GM21737 (cell line): ENCODE data around the gene GOLGA8B.
"Not testable (repeated sequence)": the region's sequence is repeated elsewhere in the genome, so short reads cannot be mapped to it uniquely, and the experiment has no call there.

ENCODE experiments used
- ATAC-seq: cut with Tn5 transposase; IDR thresholded peaks from one replicate; pipeline ENCODE4 v1.9.1; 2021; ENCODE audit warnings: mild to moderate bottlenecking, moderate library complexity; ENCODE audit not compliant: unreplicated experiment

Gene GOLGA8B

DNA sequence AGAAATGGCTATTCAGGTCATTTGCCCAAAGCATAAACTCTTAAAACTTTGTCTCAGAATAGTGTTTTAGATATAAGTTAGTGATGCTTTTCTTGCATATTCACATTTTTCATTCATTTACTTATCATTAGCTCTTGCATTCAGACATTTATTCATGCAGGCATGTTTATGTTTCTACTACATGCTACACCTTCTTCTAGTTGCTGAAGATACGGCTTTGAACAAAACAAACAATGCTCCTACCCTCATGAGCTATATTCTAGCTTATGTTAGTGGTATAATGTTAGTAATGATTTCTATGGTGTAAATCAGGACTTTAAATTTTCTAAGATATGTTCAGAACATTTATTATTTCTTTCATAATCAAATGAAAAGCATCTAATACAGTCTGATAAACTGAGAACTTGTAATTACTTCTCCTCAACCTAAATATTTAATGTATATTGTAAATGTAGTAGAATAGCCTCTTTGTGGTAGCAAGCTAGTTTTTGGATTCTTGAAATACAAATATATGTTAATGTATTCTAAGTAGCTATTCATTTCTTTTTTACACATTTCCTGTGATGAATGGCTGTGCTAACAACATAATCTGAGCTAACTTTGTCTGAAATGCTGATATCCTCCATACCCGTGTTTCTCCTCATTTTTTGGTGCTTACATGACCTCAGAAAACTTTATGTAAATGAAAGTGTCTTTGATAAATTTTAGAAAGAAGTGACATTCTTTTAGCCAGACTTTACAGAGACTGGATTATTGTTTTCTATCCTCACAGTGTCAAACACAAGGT is 15.5 kb upstream of the GOLGA8B start:
- no peak for ATAC-seq

DNA sequence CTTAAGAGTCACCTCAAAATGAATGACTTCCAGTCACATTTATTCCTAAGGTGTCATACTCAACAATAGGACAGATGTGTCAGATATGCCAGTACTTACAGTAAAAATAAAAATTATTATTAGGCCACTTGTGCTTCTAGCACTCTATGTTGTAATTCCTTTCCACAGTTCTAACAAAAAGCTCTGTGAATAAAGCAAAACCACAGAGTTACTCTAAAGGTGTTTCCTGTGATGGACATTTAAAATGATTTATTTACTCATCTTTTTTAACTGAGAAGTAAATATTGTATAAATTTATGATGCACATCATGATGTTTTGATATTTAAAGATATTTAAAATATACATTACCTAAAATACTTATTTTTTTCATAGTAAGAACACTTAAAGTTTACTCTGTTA is 13.9 kb upstream of the GOLGA8B start:
- ATAC-seq: no peak

DNA sequence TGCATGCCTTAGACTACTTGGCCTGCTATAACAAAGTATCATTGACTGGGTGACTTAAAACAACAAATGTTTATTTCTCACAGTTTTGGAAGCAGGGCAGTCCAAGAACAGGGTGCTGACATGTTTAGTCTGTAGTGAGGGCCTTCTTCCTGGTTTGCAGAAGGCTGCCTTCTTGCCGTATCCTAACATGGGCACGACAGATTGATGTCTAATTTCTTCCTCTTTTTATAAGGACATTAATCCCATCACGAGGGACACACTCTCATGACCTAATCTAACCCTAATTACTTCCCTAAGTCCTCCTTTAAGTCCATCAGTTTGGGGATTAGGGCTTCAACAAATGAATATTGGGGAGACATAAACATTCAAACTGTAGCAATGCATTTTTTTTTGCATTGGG is 10.9 kb upstream of the GOLGA8B start:
- no peak for ATAC-seq

DNA sequence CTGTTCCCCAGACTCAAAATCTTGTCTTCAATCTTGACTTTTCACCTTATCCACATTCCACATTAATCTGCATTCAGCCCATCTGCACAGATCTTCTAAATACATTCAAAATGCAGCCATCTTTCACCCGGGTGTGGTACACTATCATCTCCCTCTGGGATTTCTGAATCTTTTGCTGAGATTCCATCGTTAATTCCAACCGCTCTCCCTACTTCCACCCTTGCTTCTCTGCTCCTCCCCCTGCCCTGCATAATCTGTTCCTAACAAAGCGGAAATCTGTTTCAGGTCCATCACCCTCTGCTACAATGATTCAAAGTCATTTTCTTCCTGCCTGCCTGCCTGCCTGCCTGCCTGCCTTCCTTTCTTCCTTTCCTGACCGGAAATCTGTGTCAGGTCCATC is 7.9 kb upstream of the GOLGA8B start:
- ATAC-seq: no peak

DNA sequence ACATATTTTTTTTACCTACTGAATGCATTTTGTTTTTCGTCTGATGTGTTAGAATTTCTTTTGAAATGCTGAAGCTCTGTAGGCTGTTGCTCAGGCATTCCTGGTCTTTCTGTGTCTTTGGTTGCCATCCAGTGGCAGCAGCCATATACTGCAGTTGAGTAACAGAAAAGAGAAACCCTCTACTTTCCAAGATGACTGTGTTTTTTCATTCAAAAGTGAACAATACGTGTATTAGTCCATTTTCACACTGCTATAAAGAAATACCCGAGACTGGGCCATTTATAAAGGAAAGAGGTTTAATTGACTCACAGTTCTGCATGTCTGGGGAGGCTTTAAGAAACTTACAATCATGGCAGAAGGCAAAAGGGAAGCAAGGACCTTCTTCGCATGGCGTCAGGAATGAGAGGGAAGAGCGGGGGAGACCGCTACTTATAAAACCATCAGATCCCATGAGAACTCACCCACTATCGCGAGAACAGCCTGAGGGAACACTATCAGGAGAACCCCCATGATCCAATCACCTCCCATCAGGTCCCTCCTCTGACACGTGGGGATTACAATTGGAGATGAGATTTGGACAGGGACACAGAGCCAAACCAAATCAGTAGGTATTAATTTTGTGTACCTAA is 4.7 kb upstream of the GOLGA8B start:
- no peak for ATAC-seq

DNA sequence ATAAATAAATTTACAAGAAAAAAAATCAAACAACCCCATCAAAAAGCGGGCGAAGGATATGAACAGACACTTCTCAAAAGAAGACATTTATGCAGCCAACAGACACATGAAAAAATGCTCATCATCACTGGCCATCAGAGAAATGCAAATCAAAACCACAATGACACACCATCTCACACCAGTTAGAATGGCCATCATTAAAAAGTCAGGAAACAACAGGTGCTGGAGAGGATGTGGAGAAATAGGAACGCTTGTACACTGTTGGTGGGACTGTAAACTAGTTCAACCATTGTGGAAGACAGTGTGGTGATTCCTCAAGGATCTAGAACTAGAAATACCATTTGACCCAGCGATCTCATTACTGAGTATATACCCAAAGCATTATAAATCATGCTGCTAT is 2.5 kb upstream of the GOLGA8B start:
- not testable (repeated sequence) for ATAC-seq

DNA sequence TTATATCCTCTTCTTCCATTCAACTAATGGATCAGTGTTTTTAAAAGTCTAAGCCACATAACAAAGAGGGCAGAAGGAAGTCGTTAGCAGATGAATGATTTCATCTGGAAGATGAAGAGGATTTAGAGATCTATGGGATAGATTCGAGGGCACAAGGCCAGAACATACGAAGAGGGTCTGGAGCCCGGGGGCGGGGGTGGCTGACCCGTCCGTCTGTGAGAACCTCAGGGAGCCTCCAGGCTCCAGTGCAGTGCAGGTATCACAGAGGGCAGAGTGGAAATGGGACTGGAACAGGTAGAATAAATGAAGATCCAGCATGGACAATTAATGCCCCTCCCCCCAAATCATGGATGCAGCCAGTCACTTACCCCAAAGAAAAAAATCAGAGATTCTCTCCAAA is 1.5 kb upstream of the GOLGA8B start:
- no peak for ATAC-seq

DNA sequence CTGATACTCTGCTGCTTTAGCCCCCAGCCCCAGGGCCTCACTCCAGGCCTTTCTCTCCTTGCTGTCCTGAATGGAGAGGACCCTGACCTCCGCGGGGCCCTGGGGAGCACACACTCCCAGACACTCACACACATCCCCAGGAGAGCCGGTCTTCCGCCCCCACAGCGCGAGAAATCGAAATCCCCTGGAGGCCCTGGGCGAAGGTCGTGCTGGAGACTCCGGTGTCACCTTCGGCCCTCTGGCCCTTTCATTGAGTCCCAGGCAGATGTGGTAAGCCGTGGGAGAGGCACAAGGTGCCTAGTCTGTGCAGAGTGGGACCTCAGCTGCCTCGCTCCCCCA is 848 bp upstream of the GOLGA8B start:
- ATAC-seq: no peak

DNA sequence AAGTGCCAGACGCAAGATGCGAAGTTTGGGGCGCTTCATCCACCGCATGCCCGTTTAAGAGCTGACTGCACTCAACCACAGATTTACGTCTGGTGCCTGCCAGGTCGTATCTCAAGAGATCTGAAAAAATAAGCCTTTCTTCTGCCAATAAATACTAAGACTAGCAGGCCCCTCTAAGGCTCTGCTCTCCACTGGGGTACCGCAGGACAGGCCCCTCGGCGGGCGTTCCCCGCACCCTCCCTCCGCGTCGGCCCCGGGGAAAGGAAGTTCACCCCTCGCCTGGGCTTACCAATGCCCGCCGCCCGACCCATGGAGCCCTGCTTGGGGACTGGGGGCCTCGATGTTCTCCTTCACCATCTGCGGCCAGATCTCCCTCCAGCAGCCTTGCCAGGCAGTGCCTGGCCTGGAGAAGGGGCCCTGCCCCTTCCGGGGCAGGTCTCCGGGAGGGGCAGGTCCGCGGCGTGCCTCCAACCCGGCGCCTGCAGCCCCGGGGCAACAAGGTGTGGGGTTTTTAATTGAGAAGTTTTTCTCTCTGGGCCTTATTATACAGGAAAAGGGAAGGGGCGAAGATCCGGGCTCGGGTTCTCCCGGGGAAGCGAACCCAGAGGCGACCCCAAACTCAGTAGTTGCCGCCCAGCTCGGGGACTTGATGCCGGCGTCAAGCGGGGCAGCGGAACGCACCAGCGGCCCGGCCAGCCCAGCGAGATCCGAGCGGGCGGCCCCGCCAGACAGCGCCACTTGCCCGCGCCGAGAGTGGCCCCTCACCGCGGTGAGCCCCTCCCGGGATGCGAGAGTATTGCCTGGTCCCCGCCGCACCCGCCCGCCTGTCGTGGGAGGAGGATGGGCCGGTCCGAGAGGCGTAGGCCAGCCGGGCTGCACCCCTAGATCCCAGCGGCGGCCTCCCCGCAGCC is 735 bp downstream of the GOLGA8B start:
- ATAC-seq: peak; percentile 47

DNA sequence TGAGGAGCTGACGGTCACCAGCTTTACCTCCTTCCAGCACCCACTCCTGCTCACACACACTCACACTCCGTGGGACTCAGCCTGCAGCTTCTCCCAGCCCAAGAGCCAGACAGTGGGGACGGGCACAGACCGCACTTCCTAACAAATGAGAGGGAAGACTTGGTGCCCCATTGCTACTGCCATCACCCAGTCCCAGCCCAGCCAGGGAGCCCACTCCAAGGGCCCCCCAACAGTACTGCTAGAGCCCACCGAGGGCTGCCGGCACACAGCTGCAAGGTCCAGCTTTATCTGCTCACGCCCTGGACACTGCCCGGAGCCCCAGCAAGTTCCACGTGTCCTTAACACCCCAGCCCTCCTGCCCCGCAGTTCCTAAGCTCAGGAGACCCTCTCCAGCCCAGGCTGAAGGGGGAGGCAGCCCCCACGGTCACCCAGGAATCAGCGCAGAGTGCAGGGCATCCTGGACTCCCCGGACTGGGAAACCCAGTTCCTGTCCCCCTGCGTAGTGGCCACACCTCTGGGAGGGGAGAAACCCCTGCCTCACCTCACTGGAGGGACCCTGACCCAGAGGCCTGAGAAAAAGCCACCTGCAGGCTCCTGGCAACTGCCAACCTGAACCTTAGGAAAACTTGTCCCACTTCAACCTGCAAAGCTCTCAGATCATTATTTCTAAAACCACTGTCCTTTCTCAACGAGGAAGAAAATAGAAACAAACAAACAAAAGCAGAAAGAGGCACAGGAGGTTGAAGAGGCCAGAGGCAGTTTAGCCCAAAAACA is 1.6 kb downstream of the GOLGA8B start:
- ATAC-seq: not testable (repeated sequence)

DNA sequence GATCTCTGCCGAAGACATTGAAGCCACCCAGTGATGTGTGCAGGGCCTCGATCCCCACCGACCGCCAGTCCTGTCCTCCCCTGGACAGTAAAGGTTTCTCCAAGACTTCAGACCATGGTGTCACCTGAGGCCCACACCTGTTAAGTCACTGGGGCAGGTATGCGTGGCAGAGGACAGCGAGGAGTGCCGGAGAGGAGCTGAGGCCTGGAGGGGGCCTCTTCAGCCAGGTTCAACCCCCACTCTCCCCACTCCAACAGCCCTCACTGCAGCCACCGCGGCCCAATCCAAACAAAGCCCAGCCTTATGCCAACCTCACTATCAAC is 2.4 kb downstream of the GOLGA8B start:
- no peak for ATAC-seq

DNA sequence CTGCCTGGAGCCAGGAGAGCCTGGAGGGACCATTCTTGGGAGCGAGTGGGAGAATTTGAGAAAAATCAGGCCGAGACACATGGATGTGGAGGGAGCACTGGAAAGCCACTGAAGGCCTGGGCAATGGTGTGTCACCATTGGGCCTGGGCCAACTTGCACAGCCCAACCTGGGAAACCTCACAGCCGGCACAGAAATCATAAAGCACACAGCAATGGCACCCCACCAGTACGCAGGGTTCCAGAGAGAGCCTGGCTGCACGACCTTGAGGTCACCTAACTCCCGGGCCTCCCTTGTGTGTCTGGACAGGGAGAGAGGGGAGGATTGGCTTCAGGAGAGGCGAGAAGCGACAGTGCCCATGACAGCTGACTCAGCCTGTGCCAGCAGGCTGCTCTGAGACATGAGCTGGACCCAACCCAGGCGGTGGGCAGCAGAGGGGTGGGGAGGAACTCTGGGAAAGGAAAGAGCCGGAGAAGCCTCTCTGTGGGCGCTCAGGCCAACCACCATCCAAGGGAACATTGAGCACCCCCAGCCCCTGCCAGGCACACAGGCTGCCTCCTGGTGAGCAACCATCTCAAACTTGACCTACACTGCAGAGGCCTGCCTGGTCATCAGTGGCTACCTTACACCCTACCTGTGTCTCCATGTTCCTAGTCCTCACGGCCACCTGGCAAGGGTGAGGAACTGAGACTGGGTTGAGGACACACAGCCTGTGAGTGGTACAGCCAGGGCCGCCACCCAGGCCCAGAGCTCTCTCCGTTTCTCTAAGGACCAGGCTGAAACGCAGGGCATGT is 3.0 kb downstream of the GOLGA8B start:
- ATAC-seq: not testable (repeated sequence)

DNA sequence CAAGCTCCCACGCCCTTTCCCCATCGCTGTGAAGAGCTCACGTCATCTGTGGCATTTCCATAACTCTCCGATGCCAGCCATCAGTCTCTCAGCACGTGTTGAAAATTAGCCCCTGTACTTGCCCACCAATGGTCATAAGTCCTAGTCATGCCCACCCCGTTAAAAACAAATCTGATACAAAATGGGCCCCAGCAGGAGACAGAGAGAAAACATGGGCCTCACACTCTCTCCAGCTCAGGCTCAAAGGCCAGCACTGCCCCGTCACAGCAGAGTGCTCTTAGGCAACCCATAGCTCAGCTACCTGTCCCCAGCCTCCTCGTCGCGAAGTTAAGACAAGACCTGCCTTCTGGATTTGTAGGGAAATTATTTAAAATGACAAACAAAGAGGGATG is 5.2 kb downstream of the GOLGA8B start:
- no peak for ATAC-seq

DNA sequence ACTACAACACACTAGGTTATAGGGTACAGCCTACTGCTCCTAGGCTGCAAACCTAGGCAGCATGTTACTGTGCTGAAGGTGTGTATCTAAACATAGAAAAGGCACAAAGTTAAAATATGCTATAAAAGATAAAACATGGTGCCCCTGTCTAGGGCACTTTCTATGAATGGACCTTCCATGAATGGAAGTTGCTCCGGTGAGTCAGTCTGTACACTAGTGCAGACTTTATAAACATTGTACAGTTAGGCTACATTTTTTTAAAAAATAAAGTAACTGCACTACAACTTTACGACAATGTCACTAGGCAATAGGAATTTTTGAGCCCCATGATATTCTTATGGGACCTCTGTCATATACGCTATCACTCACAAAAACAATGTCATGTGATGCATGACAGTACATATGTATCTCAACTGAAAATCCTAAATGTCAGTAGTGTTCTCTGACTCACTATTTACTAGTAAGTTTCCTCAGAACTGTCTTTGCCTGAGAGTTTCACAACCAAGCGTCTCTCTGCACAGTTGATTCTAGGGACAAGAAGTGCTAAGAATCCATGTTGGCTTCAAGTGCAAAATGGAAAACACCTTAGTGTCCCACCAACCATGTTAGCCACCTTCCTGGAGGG is 5.7 kb downstream of the GOLGA8B start:
- not testable (repeated sequence) for ATAC-seq

DNA sequence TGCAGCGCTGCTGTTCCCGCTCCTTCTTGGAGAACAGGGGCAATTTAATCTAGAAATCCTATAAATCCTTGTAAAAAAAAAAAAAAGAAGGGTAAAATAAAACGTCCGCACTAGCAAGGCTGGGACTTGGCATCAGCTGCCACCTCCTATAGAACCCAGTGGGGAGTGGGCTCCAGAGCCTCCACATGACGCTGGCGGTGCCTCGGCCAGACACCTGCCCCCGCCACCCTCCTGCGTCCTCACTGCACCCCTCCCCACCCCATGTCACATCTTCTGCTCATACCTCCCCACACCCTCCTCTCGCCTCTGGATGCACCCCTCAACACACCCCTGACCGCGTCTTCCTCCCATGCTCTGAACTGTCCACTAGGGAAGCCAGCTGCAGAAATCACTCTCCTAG is 8.4 kb downstream of the GOLGA8B start:
- not testable (repeated sequence) for ATAC-seq

DNA sequence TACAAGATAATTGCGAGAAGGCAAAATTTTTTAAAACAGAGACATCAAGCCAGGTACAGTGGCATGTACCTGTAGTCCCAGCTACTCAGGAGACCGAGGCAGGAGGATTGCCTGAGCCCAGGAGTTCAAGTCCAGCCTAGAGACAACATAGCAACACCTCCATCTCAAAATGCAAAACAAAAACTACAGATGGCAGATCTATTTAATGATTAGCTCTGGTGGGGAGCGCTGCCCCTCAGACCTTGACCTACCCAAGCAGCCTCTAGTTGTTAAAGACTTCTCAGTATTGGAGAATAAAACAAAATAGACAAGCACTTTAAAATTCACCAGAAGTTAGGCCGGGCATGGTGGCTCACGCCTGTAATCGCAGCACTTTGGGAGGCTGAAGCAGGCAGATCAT is 10.5 kb downstream of the GOLGA8B start:
- ATAC-seq: not testable (repeated sequence)

DNA sequence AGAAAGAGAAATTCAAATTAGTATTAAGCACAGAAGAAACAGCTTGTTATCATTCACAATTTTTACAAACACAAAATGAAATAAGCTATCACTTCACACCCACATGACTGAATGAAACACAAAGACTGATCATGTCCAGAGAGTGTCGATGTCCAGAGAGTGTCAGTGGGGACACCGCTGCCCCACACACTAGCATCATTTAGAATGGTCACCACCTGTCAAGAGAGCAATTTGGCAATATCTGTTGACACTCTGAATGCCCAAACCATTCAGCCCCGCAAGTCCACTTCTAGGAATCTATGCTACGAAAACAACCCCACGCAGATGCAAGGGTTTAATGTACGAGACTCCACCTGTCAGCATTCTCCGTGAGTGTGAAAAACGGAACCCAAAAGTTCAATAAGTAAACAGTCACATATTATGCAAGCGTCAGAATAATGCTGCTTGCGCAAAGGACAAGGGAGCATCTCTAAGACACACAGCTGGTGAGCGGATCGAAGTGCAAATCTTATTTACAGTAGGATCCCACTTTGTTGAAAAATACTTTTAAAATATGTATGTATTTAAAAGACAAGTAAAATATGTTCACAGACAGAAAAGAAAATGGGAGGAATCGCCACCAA is 11.3 kb downstream of the GOLGA8B start:
- ATAC-seq: not testable (repeated sequence)

DNA sequence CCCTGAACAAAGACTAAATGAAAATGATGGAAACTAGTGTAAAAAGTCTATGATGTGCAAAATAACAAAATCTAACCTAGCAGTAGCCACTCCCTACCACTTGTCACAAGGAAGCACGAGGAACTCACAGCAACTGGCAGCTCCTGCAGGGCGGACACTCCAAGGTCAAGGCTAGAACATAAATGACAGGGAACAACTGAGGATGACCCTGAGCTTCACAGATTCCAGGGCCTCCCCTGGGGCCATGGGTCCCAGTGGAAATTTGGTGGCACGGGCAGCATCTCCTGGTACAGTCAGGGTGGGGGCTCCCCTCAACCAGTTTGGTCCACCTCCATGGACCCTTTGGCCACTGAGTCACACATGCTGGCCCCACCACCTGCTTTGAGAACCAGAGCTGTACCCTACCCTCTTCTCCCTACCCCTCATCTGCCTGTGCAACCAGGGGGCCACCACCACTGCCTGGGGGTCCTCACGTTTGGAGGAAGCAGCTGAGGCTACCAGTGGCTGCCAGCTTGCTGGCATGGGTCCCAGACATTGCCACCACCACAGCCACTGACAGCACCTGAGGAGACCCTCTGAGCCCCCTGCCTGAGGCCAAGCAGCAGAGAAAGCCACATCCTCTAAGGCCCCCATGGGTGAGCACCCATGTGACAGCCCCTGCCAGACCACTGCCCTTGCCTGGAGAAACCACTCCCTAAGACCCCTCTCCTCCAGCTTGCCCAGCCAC is 13.6 kb downstream of the GOLGA8B start:
- ATAC-seq: not testable (repeated sequence)

DNA sequence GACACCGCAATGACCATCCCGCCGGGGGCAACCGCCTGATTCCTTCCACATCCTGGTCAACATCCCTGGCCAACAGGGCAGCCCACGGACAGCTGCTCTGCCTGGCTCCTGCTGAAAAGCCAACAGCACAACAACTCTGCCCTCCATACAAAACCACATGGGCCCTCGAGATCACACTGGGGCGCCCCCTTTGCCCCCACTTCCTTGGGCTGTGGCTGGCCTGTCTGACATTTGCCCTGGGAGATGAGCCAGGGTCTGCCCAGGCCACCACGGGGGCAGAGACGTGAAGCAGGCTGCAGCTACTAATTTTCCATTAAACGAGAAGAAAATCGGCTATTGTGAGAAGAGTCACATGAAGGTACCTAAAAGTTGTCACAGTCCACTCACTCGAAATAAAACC is 16.3 kb downstream of the GOLGA8B start:
- not testable (repeated sequence) for ATAC-seq
